Choroid plexus epithelial cell (primary cell): ENCODE results near the gene OR10D3.
"Not testable (repeated sequence)": the region's sequence is repeated elsewhere in the genome, so short reads cannot be mapped to it uniquely, and the experiment has no call there.

ENCODE experiments used
- DNase-seq: peaks from one replicate; pipeline ENCODE4 v3.0.0-alpha.2; 2010; ENCODE audit warnings: low read depth
- H3K4me3 ChIP-seq: 2 replicates; pipeline ENCODE4 v1.5.1; 2011; ENCODE audit warnings: low read depth, mild to moderate bottlenecking, control low read depth, low read length, moderate library complexity
- TF ChIP-seq, protein P1 (sequence below): conservative IDR thresholded peaks from 2 replicates; pipeline ENCODE4 v1.5.1; 2011; ENCODE audit warnings: low read depth, mild to moderate bottlenecking, control low read depth, inconsistent platforms, low read length, moderate library complexity

The OR10D3 gene

DNA sequence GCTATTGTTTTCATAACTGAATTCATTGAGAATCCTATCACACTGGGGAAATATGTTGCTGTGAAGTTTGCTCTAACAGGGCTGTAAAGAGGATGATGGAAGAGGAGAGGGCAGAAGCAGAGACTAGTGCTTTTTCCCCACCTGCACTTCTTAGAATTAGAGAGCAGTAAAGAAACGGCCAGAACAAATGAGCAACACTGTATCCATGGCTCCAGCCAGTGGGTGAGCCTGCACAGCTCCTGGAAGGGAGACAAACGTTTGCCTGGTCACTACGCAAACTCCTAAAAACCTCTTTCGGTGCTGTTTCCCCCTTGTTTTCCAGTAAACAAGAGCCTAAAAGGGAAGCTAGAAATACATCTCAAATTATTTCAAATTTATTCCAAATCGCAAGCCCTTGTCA, 22.2 kb upstream of the OR10D3 start:
- no peak for DNase-seq
- no peak overlapping the region for H3K4me3 ChIP-seq
- TF ChIP-seq, protein P1, sequence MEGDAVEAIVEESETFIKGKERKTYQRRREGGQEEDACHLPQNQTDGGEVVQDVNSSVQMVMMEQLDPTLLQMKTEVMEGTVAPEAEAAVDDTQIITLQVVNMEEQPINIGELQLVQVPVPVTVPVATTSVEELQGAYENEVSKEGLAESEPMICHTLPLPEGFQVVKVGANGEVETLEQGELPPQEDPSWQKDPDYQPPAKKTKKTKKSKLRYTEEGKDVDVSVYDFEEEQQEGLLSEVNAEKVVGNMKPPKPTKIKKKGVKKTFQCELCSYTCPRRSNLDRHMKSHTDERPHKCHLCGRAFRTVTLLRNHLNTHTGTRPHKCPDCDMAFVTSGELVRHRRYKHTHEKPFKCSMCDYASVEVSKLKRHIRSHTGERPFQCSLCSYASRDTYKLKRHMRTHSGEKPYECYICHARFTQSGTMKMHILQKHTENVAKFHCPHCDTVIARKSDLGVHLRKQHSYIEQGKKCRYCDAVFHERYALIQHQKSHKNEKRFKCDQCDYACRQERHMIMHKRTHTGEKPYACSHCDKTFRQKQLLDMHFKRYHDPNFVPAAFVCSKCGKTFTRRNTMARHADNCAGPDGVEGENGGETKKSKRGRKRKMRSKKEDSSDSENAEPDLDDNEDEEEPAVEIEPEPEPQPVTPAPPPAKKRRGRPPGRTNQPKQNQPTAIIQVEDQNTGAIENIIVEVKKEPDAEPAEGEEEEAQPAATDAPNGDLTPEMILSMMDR = no peak

DNA sequence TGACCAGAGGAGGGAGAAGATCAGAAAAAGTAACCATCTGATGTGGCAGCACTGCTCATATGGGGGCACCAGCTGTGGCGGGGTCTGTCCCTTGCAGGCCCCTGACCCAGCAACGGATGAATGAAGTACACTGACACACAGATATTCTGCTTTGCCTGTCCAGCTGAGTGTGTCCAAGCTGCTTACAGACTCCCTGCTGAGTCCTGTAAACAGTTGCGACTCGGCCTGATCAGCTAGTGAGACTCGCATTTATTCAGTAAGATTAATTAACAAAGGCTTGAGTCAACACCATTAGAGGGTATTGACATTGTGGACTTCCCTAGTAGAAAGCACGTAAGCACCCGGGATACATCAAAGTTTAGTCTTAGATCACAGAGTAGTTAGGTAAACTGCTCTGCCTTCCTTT, 15.3 kb upstream of the OR10D3 start:
- TF ChIP-seq, protein P1 = no peak
- DNase-seq = peak; percentile 7
- H3K4me3 ChIP-seq = no peak overlapping the region

- TF ChIP-seq, protein P1 = no peak
- no peak overlapping the region for H3K4me3 ChIP-seq
- no peak for DNase-seq
Measured at GRCh38 chr11:124168796-124169195, 14.3 kb upstream of the OR10D3 start.

DNA sequence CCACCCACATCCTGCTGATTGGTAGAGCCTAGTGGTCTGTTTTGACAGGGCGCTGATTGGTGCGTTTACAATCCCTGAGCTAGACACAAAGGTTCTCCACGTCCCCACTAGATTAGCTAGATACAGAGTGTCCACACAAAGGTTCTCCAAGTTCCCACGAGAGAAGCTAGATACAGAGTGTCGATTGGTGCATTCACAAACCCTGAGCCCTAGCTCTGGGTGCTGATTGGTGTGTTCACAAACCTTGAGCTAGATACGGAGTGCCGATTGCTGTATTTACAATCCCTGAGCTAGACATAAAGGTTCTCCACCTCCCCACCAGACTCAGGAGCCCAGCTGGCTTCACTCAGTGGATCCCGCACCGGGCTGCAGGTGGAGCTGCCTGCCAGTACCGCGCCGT, 12.8 kb upstream of the OR10D3 start:
- not testable (repeated sequence) for DNase-seq, H3K4me3 ChIP-seq

DNA sequence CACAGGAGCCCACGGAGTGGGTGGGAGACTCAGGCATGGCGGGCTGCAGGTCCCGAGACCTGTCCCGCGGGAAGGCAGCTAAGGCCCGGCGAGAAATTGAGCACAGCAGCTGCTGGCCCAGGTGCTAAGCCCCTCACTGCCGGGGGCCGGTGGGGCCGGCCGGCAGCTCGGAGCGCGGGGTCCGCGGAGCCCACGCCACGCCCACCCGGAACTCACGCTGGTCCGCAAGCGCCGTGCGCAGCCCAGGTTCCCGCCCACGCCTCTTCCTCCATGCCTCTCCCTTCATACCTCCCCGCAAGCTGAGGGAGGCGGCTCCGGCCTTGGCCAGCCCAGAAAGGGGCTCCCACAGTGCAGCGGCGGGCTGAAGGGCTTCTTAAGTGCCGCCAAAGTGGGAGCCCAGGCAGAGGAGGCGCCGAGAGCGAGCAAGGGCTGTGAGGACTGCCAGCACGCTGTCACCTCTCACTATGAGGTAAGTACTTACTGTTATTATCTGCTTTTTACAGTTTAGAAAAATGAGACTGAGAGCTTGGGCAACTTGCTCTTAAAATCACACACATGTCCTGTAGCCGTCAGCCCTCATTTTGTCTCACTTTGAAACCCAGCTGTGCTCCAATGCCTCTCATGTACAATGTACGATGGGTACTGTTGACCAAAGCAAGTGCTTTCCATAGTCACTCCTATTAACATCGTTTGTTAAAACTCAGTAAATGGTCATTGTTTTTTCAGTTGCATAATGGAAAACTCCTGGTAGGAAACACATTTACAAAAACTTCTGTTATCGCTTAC, 12.2 kb upstream of the OR10D3 start:
- TF ChIP-seq, protein P1 = no peak
- DNase-seq = no peak
- no peak overlapping the region for H3K4me3 ChIP-seq

DNA sequence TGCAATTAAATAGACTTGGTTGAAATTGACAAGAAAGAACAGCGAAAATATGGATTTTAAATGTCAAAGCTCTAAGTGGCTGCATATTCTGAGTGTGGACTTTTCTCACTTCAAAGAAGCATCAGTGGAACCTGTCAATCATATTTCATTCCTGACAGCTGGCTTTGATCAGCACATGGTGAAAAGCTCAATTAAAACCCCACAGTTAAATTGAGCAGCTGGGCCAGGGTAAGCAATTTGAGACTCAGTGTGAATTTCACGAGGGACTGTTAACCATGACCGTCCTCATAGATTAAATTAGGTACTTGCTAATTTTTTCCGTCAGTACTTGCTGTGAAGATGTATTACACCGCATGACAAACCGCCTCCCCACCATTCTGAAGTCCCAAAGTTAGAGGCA, 11.0 kb upstream of the OR10D3 start:
- no peak for DNase-seq
- TF ChIP-seq, protein P1 = no peak
- no peak overlapping the region for H3K4me3 ChIP-seq

DNA sequence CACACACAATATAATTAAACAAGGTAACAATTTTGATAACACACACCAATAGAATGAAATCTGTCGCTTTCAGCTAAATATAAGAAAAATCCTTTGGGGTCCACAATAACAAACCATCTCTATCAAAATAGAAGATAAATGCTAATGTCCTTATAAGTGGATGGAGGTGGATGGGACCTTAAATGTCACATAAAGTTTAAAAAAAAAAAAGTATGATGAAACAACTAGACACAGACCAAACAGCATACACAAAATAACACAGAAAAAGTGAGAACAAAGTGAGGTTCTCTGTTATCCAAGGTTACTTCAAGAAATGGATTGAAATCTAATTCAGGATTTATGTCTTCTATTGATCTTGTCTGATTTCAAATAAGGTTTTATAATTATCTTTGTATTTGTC, 10.5 kb upstream of the OR10D3 start:
- no peak for DNase-seq
- TF ChIP-seq, protein P1 = no peak
- H3K4me3 ChIP-seq = no peak overlapping the region
